KOPT-K1 (cell line): Measurements from ENCODE around the gene CDKAL1.

Source experiments
- H3K27ac ChIP-seq: fragments of 200-600 bp; sonication (generic); 2 replicates; pipeline ENCODE4 v1.5.1; 2016; ENCODE audit warnings: antibody characterized with exemption, mild to moderate bottlenecking, low read depth, low read length; ENCODE audit not compliant: poor library complexity, severe bottlenecking
- H3K36me3 ChIP-seq: fragments of 200-600 bp; sonication (generic); 2 replicates; pipeline ENCODE4 v1.5.1; 2017; ENCODE audit warnings: antibody characterized with exemption, mild to moderate bottlenecking, low read length, moderate library complexity; ENCODE audit not compliant: insufficient read depth
- H3K9me3 ChIP-seq: fragments of 200-600 bp; sonication (generic); 2 replicates; pipeline ENCODE4 v1.5.1; 2017; ENCODE audit warnings: antibody characterized with exemption, low read length, mild to moderate bottlenecking; ENCODE audit not compliant: insufficient read depth, poor library complexity, severe bottlenecking

The CDKAL1 gene

GRCh38 chr6:21121636-21122136 is 587.4 kb downstream of the CDKAL1 start:
- H3K27ac ChIP-seq, result no peak overlapping the region

GRCh38 chr6:21123507-21124436 is 589.5 kb downstream of the CDKAL1 start:
- Histone ChIP-seq H3K9me3 (no peaks in the 10 kb centered on the region), H3K27ac (no peak overlapping the region), H3K36me3 (no peaks in the 10 kb centered on the region)

More at GRCh38 chr6:21121636-21122136, 587.4 kb downstream of the CDKAL1 start:
- no peaks in the 10 kb centered on the region for H3K36me3 ChIP-seq
- no peaks in the 10 kb centered on the region for H3K9me3 ChIP-seq

GRCh38 chr6:21128601-21129000 is 594.3 kb downstream of the CDKAL1 start:
- Histone ChIP-seq H3K9me3 (no peaks in the 10 kb centered on the region), H3K36me3 (no peaks in the 10 kb centered on the region), H3K27ac (no peak overlapping the region)

GRCh38 chr6:21131406-21131805 is 597.1 kb downstream of the CDKAL1 start:
- H3K9me3 ChIP-seq, result no peaks in the 10 kb centered on the region
- H3K27ac ChIP-seq, result no peak overlapping the region
- no peaks in the 10 kb centered on the region for H3K36me3 ChIP-seq

GRCh38 chr6:21132446-21132845 is 598.2 kb downstream of the CDKAL1 start:
- H3K27ac ChIP-seq, result no peak overlapping the region
- H3K36me3 ChIP-seq, result no peaks in the 10 kb centered on the region
- H3K9me3 ChIP-seq, result no peaks in the 10 kb centered on the region

GRCh38 chr6:21132856-21133838 is 598.9 kb downstream of the CDKAL1 start:
- H3K9me3 ChIP-seq, result no peaks in the 10 kb centered on the region
- H3K27ac ChIP-seq, result no peak overlapping the region
- no peaks in the 10 kb centered on the region for H3K36me3 ChIP-seq

GRCh38 chr6:21133901-21134300 is 599.6 kb downstream of the CDKAL1 start:
- Histone ChIP-seq H3K9me3 (no peaks in the 10 kb centered on the region), H3K36me3 (no peaks in the 10 kb centered on the region), H3K27ac (no peak overlapping the region)

- Histone ChIP-seq H3K36me3 (no peaks in the 10 kb centered on the region), H3K27ac (no peak overlapping the region), H3K9me3 (no peaks in the 10 kb centered on the region)
These were observed 600.1 kb downstream of the CDKAL1 start for GRCh38 chr6:21134356-21134755.

- Histone ChIP-seq H3K27ac (no peak overlapping the region), H3K9me3 (no peaks in the 10 kb centered on the region), H3K36me3 (no peaks in the 10 kb centered on the region)
These were observed 601.3 kb downstream of the CDKAL1 start for GRCh38 chr6:21135484-21136013.

- no peak overlapping the region for H3K27ac ChIP-seq
- H3K36me3 ChIP-seq, result no peaks in the 10 kb centered on the region
- no peaks in the 10 kb centered on the region for H3K9me3 ChIP-seq
These were observed 603.6 kb downstream of the CDKAL1 start for GRCh38 chr6:21137700-21138335.

- Histone ChIP-seq H3K9me3 (no peaks in the 10 kb centered on the region), H3K36me3 (no peaks in the 10 kb centered on the region), H3K27ac (no peak overlapping the region)
These were observed 604.2 kb downstream of the CDKAL1 start for GRCh38 chr6:21138336-21139069.

- no peak overlapping the region for H3K27ac ChIP-seq
- no peaks in the 10 kb centered on the region for H3K9me3 ChIP-seq
- no peaks in the 10 kb centered on the region for H3K36me3 ChIP-seq
These were observed 606.7 kb downstream of the CDKAL1 start for GRCh38 chr6:21140966-21141365.

- Histone ChIP-seq H3K9me3 (no peaks in the 10 kb centered on the region), H3K36me3 (no peaks in the 10 kb centered on the region), H3K27ac (no peak overlapping the region)
These were observed 607.5 kb downstream of the CDKAL1 start for GRCh38 chr6:21141616-21142303.
